ENCODE data around the gene SPATS2.

SPATS2 gene

DNA sequence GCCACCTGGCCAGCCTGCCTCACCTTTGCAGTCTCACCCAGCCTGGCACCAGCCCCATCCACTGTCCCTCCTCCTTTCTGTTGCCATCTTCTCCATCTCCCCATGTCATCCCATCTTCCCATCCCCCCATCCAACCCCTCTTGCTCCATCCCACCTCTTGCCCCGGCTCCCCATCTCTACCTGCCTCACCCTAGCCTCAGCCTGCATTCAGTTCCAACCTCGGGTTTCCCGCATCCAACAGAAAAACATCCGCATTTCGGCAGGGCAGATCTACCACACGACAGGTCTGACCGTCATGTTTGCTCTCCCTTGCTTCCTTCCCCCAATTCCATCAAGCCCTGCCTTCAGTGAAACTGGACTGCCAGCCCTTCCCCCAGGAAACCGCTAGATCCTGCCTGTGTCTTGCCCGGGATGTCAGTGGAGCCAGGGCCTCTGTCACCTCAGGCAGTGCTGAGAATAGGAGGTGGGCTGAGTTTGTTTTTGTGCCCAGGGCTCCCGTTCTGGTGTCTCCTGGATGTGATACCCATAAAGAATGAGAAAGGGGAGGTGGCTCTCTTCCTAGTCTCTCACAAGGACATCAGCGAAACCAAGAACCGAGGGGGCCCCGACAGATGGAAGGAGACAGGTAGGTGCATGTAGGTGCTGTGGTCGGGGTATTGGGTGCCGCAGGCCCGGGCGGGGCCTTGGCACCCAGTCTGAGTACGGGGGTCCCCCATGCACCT, 174.0 kb downstream of the SPATS2 start:
- DNase-seq (ENCODE audit: low read depth): no peak

DNA sequence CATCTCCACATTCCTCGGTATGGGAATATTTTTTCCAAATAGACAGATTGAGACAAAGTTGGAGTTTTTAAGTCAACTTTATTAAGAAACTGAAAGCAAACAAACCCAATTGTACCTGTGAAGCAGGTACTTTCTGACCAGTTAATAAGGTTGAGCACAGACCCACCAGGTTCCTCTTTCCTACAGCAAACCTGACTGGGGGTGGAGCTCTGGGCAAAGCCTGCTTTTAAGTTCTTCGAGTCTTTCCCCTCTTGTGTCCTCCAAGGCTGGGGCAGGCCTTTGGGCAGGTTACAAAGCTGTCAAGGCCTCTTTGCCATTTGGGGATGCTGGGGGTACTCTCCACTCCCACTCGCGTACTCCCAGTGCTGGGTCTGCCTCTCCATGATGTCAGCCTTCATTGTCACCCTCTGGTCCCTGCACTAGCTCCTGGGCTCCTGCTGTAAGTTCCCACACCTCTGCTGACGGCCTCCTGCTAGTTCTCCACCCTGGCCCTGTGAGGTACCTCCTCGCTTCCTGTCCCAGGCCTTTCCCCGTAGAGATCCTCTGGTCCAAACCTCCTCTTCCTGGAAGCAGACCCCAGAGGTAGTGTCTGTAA, 174.7 kb downstream of the SPATS2 start:
- DNase-seq (ENCODE audit: low read depth): no peak

GRCh38 chr12:49542592-49543160, 175.4 kb downstream of the SPATS2 start:
- no peak for DNase-seq (ENCODE audit: low read depth)

GRCh38 chr12:49543221-49543913, 176.1 kb downstream of the SPATS2 start:
- DNase-seq (ENCODE audit: low read depth): no peak

GRCh38 chr12:49543914-49544815, 176.9 kb downstream of the SPATS2 start:
- DNase-seq (ENCODE audit: low read depth): no peak

DNA sequence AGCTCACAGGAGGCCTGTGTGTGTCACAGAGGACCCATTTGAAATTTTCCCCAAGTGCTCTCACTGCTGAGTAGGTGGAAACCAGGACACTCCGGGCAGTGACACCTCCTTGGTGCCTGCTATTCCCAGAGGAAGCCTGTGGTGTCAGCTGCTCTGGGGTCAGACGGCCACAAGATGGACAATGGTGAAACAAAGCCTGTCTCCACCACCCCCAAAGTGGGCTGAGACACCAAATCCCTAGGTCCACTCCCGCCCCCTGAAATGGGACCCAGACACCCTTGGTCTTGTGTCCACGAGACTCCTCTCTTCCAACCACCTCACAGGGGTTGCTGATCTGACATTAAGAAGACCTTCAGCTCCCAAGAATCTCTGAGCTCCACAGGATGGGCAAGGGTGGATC, 178.6 kb downstream of the SPATS2 start:
- no peak for DNase-seq (ENCODE audit: low read depth)

- no peak for DNase-seq (ENCODE audit: low read depth)
These were observed 179.2 kb downstream of the SPATS2 start for GRCh38 chr12:49546481-49546880.

DNA sequence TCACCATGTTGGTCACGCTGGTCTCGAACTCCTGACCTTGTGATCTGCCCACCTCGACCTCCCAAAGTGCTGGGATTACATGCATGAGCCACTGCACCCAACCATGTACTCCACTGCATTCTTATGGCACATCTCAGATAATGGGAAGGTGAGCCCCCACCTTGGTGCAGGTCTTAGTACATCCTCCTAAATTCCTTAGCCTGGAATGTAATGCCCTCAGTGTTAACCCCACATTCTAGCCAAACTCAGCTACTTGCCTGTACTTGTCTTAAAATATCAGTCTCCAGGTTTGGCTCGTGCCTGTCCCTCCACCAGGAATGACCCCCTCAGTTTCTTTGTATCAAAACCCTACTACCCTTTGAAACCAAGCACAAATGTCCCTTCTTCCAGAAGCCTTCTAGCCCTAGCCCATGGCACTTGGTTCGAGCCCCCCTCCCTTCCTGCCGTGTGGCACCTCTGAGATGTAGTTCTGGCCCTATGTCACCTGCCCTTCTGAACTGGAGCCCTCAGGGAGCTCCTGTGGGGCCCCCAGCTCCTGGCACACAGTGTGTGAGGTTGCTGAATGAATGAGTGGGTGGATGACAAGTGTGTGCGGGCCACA, 179.9 kb downstream of the SPATS2 start:
- DNase-seq (ENCODE audit: low read depth): no peak

DNA sequence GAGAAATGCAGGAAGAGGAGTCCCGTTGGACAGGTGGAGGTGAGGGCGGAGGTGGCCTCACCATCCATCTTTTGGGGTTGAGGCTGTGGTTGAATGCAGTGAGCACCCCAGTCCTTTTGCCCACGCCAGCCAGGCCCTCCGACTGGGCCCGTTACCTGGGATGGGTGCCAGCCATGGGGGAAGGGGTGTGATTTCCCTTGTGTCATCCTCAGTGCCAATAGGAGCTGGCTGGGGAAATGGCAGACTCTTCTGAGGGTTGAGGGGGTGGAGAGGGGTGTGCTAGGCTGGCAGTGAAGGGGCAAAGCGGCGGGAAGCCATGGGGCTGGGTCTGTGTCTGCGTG, 181.2 kb downstream of the SPATS2 start:
- DNase-seq (ENCODE audit: low read depth): no peak

GRCh38 chr12:49548822-49549648, 181.8 kb downstream of the SPATS2 start:
- DNase-seq (ENCODE audit: low read depth): no peak

- DNase-seq (ENCODE audit: low read depth): no peak
These were observed 182.8 kb downstream of the SPATS2 start for GRCh38 chr12:49549735-49550692.

DNA sequence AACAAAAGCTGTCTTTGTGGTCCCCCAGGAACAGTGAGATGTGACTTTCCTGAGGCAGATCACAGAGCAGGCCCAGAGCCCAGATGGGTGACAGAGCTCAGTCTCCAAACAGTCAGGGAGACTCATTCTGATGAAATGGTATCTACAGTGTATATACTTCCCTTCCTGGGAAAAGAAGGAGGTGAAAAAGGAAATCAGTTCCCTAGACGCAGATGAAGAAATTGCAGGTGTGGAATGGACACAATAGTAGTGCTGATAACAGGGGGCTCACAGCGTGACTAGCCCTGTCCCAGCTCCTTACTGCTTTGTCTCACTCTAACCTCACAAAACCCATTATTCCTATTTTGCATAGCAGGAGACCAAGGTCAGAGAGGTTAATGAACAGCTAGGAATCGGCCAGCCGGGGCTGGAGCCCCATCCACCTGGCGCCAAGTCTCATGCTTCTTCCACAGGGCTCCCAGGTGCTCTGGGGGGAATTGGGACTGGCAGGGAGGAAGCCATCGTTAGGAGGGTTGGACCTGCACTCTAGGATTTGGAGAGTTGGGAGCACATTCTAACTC, 183.5 kb downstream of the SPATS2 start:
- DNase-seq (ENCODE audit: low read depth): no peak

DNA sequence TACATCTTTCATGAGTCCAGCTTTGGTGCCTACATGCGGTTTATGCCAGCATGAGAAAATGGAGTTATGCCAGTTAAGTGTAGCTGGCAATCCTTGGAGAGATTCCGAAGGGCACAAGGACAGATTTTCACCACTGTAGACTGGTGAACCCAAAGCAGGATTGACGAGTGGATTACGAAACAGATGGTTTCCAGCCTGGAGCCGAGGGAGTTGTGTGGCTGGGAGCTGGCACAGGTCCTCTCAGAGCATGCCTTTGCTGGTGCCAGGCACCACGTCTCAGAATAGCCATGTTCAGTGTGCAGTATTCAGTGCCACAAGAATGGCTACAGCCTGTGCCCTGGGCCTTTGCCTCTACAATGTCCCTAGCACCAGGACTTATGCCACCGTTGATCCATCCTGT, 184.8 kb downstream of the SPATS2 start:
- DNase-seq (ENCODE audit: low read depth): no peak

- no peak for DNase-seq (ENCODE audit: low read depth)
These were observed 185.2 kb downstream of the SPATS2 start for GRCh38 chr12:49552425-49552824.

DNA sequence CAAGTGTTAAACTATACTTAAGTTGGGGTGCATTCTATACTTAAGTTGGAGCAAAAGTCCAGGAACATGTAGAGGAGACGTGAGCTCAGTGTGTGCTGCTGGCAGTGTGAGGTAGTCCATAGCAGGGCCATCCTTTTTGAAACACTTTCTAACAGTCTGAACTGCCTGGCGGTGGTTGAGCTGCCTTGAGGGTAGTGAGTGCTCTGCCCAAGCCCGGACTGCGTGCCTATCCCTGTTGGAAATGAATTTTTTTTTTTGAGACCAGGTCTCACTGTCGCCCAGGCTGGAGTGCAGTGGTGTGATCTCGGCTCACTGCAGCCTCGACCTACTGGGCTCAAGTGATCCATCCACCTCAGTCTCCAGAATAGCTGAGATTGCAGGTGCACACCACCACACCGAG, 185.6 kb downstream of the SPATS2 start:
- DNase-seq (ENCODE audit: low read depth): no peak

DNA sequence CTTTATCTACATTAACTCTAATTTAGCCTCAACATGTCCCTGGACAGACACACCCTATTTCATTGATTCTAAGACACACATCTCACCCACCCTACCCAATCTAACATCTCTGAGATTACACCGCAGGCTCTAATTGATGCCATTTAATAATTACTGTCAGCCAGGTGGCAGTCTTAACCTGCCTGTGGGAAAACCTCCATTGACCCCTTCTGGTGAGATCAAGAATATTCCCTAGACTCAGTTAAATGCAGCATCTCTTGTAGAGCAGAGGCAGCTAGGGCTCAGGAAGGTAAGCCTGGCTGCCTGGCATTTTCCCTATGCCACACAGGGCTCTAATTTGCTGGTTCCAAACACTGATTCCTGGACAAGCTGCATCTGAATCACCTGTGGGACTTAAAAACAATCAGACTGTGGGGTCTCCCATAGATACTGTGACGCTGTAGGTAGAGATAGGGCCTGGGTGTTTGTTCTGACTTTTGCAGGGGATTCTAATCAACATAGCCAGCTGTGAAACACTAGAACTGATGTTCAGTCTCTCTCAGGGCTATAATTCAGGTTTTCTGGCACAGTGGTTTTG, 186.3 kb downstream of the SPATS2 start:
- DNase-seq (ENCODE audit: low read depth): no peak

DNA sequence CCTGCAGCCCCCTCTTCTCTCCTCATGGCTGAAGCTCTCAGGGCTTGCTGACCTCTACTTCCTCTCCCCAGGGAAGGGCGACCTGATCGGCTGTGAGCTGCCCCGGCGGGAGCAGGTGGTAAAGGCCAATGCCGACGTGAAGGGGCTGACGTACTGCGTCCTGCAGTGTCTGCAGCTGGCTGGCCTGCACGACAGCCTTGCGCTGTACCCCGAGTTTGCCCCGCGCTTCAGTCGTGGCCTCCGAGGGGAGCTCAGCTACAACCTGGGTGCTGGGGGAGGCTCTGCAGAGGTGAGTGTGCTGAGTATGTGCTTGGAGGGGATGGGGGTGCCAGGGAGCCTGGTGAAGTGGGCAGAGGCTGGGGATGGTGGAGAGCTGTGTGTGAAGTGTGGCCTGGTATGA, 187.0 kb downstream of the SPATS2 start:
- no peak for DNase-seq (ENCODE audit: low read depth)

DNA sequence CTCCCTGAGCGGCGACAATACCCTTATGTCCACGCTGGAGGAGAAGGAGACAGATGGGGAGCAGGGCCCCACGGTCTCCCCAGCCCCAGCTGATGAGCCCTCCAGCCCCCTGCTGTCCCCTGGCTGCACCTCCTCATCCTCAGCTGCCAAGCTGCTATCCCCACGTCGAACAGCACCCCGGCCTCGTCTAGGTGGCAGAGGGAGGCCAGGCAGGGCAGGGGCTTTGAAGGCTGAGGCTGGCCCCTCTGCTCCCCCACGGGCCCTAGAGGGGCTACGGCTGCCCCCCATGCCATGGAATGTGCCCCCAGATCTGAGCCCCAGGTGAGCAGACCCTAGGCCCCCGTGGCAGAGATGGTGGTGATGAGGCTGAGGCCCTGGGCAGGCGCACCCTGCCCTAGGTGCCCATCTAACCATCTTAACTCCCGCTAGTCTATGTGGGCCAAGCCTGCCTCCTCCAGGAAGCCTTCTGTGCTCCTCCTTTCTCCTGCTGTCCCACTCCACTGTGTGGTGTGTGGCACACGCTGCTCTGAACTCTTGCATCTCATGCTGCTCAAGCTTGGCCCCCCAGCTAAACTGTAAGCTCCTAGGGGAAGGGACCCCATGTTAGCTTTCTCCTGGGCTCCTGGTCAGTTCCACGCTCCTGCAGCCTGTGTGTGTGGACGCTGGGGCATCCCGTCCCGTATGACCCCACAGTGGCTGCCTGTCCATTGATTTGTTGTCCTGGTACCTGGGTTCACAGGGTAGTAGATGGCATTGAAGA, 188.5 kb downstream of the SPATS2 start:
- no peak for DNase-seq (ENCODE audit: low read depth)

All from stimulated activated CD8-positive, alpha-beta memory T cell treated with anti-CD3 and anti-CD28 coated beads, Interleukin-4, amount 100 ng/mL, for 24 hours (primary cell).